HFF-Myc (cell line): Measurements from ENCODE around the gene LAMTOR2.

Source experiments
- DNase-seq: peaks from one replicate; pipeline ENCODE4 v3.0.0-alpha.2; 2011; ENCODE audit warnings: low read depth; ENCODE audit errors: extremely low read depth
- H3K4me3 ChIP-seq: replicated peaks from 2 replicates; pipeline ENCODE4 v1.5.1; 2011; ENCODE audit warnings: low read depth, mild to moderate bottlenecking, control low read depth, low read length
- CTCF ChIP-seq: IDR thresholded peaks from 2 replicates; pipeline ENCODE4 v1.5.1; 2012; ENCODE audit warnings: mild to moderate bottlenecking, low read depth, low read length, control low read depth; ENCODE audit errors: missing control alignments

Gene LAMTOR2

GRCh38 chr1:156102633-156103511 lies 48.3 kb downstream of the LAMTOR2 start:
- H3K4me3 ChIP-seq = peak overlapping the region; percentile 12
- peak; percentile 77 for DNase-seq
- no peak for TF ChIP-seq CTCF

- DNase-seq = peak; percentile 79
- peak overlapping the region; percentile 14 for H3K4me3 ChIP-seq
- no peak for TF ChIP-seq CTCF
These were observed 49.0 kb downstream of the LAMTOR2 start for GRCh38 chr1:156103521-156103947.

- peak overlapping the region; percentile 14; the same call in 1 of the 2 replicates for H3K4me3 ChIP-seq
- no peak for TF ChIP-seq CTCF
- peak; percentile 90 for DNase-seq
These were observed 49.7 kb downstream of the LAMTOR2 start for GRCh38 chr1:156104065-156104810.

GRCh38 chr1:156104861-156105832 lies 50.6 kb downstream of the LAMTOR2 start:
- TF ChIP-seq CTCF = no peak
- DNase-seq = no peak
- H3K4me3 ChIP-seq = peak overlapping the region; percentile 29

- DNase-seq = no peak
- peak overlapping the region; percentile 16; the same call in 1 of the 2 replicates for H3K4me3 ChIP-seq
- TF ChIP-seq CTCF = no peak
These were observed 52.3 kb downstream of the LAMTOR2 start for GRCh38 chr1:156106624-156107488.

GRCh38 chr1:156108057-156108456 lies 53.5 kb downstream of the LAMTOR2 start:
- DNase-seq = no peak
- no peak for TF ChIP-seq CTCF
- H3K4me3 ChIP-seq = no peak overlapping the region
